Measurements from ENCODE around the gene FBLN1. TPM values are rescaled to one million over a fixed set of nuclear protein-coding genes. Genes with fewer than 3 reads are reported as not detected.
"Not testable (repeated sequence)": the region's sequence is repeated elsewhere in the genome, so short reads cannot be mapped to it uniquely, and the experiment has no call there.

FBLN1 gene
- total RNA-seq, 1 donor from 2014 or later, result not detected

DNA sequence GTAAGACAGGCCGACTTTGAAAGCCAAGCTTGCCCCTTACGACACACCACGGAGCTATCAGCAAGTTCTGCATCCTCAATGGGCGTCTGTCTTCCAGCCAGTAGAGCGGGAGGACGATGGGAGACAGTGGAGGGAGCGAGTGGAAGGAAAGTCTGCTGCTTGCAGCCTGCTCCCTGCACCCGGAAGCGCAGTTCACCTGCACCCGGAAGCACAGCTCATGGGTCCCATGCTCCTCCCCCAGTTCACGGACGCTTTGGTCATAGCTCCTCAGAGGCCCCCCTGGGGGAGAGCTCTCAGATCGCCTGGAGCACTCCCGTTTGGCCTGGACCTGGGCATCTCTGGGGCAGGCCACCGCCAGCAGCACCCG lies 51.3 kb downstream of the FBLN1 start:
- peaks cover 22% of the 10 kb centered on the region for H3K27me3 Mint-ChIP-seq
- H3K4me3 Mint-ChIP-seq, result no peak overlapping the region
- intact Hi-C loops (cut with micrococcal nuclease), result loop anchor here (5.0 kb wide), 1 partner anchor 52 kb away; the partner anchor contains the start of gene FBLN1
- H3K36me3 Mint-ChIP-seq (ENCODE audit: low read depth), result no peaks in the 10 kb centered on the region
- TF ChIP-seq CTCF (IDR thresholded peaks at IDR 0.05), result no peak
- POLR2A ChIA-PET, result no interaction called here
- no peaks in the 10 kb centered on the region for H3K4me1 Mint-ChIP-seq
- ATAC-seq (ENCODE audit: low read depth), result no peak
- H3K27ac Mint-ChIP-seq, result no peak overlapping the region
- DNase-seq, result no peak
- CTCF ChIA-PET, result interaction anchor here (1.2 kb wide), 1 partner anchor 12 kb away, joined by 3 read pairs; no protein-coding TSS in a partner anchor
- no peaks in the 10 kb centered on the region for H3K9me3 Mint-ChIP-seq

- ATAC-seq (ENCODE audit: low read depth) (no peak), DNase-seq (no peak)
- CTCF ChIA-PET, result no interaction called here
- intact Hi-C loops (cut with micrococcal nuclease), result loop anchor here (5.0 kb wide), 1 partner anchor 53 kb away; the partner anchor contains the start of gene FBLN1
- Mint-ChIP-seq H3K4me1 (no peaks in the 10 kb centered on the region), H3K27ac (no peak overlapping the region), H3K9me3 (peaks cover under 1% of the 10 kb centered on the region), H3K36me3 (ENCODE audit: low read depth) (no peaks in the 10 kb centered on the region), H3K4me3 (no peak overlapping the region), H3K27me3 (peaks cover 22% of the 10 kb centered on the region)
- POLR2A ChIA-PET, result no interaction called here
- no peak for TF ChIP-seq CTCF (IDR thresholded peaks at IDR 0.05)
These were observed 52.2 kb downstream of the FBLN1 start for GRCh38 chr22:45554861-45555260.

GRCh38 chr22:45557926-45558325 lies 55.2 kb downstream of the FBLN1 start:
- ATAC-seq (ENCODE audit: low read depth); POLR2A ChIA-PET; H3K4me1 Mint-ChIP-seq; H3K4me3 Mint-ChIP-seq; H3K27ac Mint-ChIP-seq; H3K36me3 Mint-ChIP-seq (ENCODE audit: low read depth); intact Hi-C loops (cut with micrococcal nuclease); CTCF ChIA-PET; DNase-seq: not testable (repeated sequence)
- H3K9me3 Mint-ChIP-seq, result peaks cover 13% of the 10 kb centered on the region
- peaks cover 21% of the 10 kb centered on the region for H3K27me3 Mint-ChIP-seq

DNA sequence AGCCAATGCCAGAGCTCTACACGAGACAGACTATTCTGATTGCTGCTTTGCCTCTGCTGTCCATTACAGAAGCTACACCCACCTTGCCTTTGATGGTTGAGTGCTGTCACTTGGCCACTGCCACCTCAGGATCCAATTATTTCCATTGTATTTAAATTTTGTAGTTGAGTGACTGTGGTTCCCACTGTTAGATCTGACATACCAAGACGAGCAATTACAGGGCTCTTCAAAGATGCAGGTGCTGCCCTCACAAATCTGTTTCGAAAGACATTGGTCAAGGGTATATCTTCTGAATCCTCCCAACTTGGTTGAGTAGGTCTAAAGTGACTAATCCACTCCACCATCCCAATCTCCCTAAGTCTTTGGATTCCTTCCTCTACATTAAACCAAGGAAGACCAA lies 57.4 kb downstream of the FBLN1 start:
- Mint-ChIP-seq H3K27me3 (peaks cover 19% of the 10 kb centered on the region), H3K9me3 (peaks cover 13% of the 10 kb centered on the region)
- POLR2A ChIA-PET; CTCF ChIA-PET; DNase-seq; H3K4me3 Mint-ChIP-seq; ATAC-seq (ENCODE audit: low read depth); H3K27ac Mint-ChIP-seq; intact Hi-C loops (cut with micrococcal nuclease); H3K4me1 Mint-ChIP-seq; H3K36me3 Mint-ChIP-seq (ENCODE audit: low read depth): not testable (repeated sequence)

DNA sequence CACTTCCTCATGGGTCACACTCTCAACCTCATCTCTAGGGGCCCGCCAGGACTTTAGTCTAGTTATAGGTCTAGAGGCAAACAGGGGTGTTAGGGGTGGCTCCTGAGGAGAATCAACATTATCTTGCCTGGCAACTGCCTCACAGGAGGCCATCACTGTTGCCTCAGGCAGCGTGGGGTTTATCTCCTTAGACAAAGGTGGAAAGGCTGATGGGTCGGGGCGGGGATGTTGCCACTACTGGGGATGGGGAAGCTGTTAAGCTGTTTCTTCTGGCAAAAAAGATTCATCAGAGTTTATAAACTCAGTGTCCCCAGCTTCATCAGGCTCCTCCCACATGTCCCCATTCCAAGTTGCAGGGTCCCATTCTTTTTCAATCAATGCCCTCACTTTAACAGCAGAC lies 58.1 kb downstream of the FBLN1 start:
- H3K4me1 Mint-ChIP-seq; H3K27ac Mint-ChIP-seq; DNase-seq; ATAC-seq (ENCODE audit: low read depth); intact Hi-C loops (cut with micrococcal nuclease); H3K36me3 Mint-ChIP-seq (ENCODE audit: low read depth); POLR2A ChIA-PET; CTCF ChIA-PET; H3K4me3 Mint-ChIP-seq: not testable (repeated sequence)
- Mint-ChIP-seq H3K27me3 (peaks cover 21% of the 10 kb centered on the region), H3K9me3 (peaks cover 13% of the 10 kb centered on the region)

DNA sequence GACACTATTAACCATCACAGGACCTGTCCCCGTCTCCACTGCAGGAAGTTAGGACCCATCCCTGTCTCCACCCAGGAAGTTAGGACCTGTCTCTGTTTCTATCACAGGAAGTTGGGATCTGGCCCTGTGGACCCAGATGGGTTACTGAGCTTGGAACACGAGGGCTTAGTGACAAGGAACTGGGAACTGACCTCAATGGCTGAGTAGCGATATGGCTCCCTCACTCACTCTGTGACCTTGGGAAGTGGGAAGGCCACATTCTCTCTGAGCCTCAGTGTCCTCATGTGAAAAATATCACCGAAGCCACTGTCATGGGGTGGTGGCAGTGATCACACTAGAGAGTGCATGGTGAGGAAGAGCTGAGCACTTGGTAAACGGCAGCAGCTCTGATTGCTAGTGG lies 59.4 kb downstream of the FBLN1 start:
- Mint-ChIP-seq H3K4me1 (no peaks in the 10 kb centered on the region), H3K27ac (no peak overlapping the region), H3K9me3 (peaks cover 13% of the 10 kb centered on the region), H3K27me3 (peaks cover 20% of the 10 kb centered on the region), H3K4me3 (no peak overlapping the region), H3K36me3 (ENCODE audit: low read depth) (no peaks in the 10 kb centered on the region)
- no peak for TF ChIP-seq CTCF (IDR thresholded peaks at IDR 0.05)
- ATAC-seq (ENCODE audit: low read depth), result no peak
- intact Hi-C loops (cut with micrococcal nuclease), result no loop called here
- DNase-seq, result no peak
- POLR2A ChIA-PET, result no interaction called here
- CTCF ChIA-PET, result no interaction called here

Data from activated B cell treated with CpG ODN at 0.5 μM for 24 hours (primary cell).